ENCODE measurements around the gene PGA4.
"Not testable (repeated sequence)": the region's sequence is repeated elsewhere in the genome, so short reads cannot be mapped to it uniquely, and the experiment has no call there.

Gene PGA4

DNA sequence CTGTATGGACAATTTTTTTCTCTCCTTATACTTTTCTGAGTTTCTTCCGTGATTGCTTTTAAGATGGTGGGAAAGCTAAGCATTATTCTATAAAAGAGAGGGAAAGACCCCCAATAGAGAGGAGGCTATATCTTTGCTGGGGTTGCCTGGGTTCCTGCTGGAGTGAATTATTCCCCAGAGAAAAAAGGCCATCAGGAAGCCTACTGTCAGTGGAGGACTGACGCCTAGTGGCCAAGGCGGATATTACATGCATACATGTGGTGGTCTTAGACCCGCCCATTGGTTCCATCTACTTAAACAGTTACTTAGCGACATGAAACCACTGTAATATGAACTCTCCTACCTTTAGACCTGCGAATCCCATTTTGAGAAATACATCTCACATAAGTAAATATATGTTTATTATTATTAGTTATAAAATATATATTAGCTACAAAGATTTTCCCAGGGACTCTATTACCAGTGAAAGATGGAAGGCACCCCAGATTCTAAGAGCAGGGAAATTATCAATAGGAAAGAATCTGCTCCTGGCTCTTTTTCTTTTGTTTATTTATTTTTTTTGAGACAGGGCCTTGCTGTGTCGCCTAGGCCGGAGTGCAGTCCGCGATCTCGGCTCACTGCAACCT, 34.5 kb upstream of the PGA4 start:
- H3K9ac ChIP-seq (ENCODE audit: low read depth, low read length), result no peak overlapping the region
- no peaks in the 10 kb centered on the region for H3K36me3 ChIP-seq (ENCODE audit: control insufficient read depth, insufficient read depth, low read length)
- no peaks in the 10 kb centered on the region for H3K27me3 ChIP-seq (ENCODE audit: control insufficient read depth, insufficient read depth, low read length)
- no peak overlapping the region for H3K27ac ChIP-seq (ENCODE audit: low read depth, low read length)
- H3K4me1 ChIP-seq (ENCODE audit: control insufficient read depth, insufficient read depth, low read length), result no peaks in the 10 kb centered on the region
- no peak overlapping the region for H3K4me3 ChIP-seq (ENCODE audit: low read depth, low read length)
- H3K9me3 ChIP-seq (ENCODE audit: control insufficient read depth, insufficient read depth, low read length), result no peaks in the 10 kb centered on the region

DNA sequence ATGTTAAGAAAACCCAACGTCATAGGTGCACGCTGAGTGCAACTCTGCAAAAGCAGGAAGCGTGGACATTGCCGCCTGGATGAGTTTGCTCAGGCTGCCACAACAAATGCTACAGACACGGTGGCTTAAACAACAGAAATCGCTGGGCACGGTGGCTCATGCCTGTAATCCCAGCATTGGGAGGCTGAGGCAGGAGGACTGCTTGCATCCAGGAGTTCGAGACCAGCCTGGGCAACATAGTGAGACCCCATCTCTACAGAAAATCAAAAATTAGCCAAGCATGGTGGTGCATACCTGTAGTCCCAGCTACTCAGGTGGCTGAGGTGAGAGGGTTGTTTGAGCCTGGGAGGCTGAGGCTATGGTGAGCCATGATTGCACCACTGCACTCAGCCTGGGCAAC, 32.2 kb upstream of the PGA4 start:
- Histone ChIP-seq H3K4me1 (ENCODE audit: control insufficient read depth, insufficient read depth, low read length) (no peaks in the 10 kb centered on the region), H3K36me3 (ENCODE audit: control insufficient read depth, insufficient read depth, low read length) (no peaks in the 10 kb centered on the region), H3K9ac (ENCODE audit: low read depth, low read length) (no peak overlapping the region), H3K27me3 (ENCODE audit: control insufficient read depth, insufficient read depth, low read length) (no peaks in the 10 kb centered on the region), H3K27ac (ENCODE audit: low read depth, low read length) (no peak overlapping the region), H3K9me3 (ENCODE audit: control insufficient read depth, insufficient read depth, low read length) (no peaks in the 10 kb centered on the region), H3K4me3 (ENCODE audit: low read depth, low read length) (no peak overlapping the region)

DNA sequence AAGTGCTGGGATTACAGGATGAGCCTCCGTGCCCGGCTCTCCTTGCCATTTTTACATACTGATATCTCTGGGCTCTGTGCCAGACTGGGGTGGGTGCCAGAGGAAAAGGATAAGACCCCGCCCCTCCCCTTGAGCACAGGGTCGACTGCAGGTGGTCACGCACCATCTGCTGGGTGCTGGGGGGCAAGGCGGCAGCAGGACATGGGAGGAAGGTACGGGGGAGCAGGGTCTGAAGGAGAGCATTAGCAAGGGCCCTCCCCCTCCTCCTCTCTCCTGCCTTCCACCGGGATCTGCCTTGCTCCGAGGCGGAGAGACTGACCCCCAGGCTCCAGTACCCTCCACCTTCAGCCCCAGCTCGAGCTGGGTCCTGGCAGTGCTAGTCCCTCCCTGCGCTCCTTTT, 28.6 kb upstream of the PGA4 start:
- no peak overlapping the region for H3K4me3 ChIP-seq (ENCODE audit: low read depth, low read length)
- H3K4me1 ChIP-seq (ENCODE audit: control insufficient read depth, insufficient read depth, low read length), result no peaks in the 10 kb centered on the region
- H3K9ac ChIP-seq (ENCODE audit: low read depth, low read length), result no peak overlapping the region
- H3K27me3 ChIP-seq (ENCODE audit: control insufficient read depth, insufficient read depth, low read length), result no peaks in the 10 kb centered on the region
- H3K9me3 ChIP-seq (ENCODE audit: control insufficient read depth, insufficient read depth, low read length), result no peaks in the 10 kb centered on the region
- H3K36me3 ChIP-seq (ENCODE audit: control insufficient read depth, insufficient read depth, low read length), result no peaks in the 10 kb centered on the region
- H3K27ac ChIP-seq (ENCODE audit: low read depth, low read length), result no peak overlapping the region

DNA sequence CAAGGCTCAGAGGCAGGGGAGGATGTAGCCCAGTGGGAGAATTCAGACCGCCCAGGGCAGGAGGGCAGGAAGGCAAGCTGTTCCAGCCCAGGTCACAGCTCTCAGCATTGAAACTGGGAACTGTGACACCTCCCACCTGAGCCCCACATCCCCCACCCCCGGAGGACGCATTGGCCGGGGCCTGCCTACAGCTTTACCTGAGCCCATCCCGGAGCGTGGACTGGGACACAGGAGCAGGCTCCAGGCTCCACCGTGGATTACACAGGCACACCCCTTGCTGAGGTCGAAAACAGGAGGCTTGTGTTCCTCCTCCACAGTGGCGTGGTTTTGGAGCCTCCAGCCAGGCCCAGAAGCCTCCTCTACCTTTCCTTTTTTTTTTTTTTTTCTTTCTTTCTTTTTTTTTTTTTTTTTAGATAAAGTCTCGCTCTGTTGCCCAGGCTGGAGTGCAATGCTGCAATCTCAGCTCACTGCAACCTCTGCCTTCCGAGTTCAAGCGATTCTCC, 27.9 kb upstream of the PGA4 start:
- Histone ChIP-seq H3K27ac (ENCODE audit: low read depth, low read length) (no peak overlapping the region), H3K9ac (ENCODE audit: low read depth, low read length) (no peak overlapping the region), H3K4me3 (ENCODE audit: low read depth, low read length) (no peak overlapping the region), H3K4me1 (ENCODE audit: control insufficient read depth, insufficient read depth, low read length) (no peaks in the 10 kb centered on the region), H3K27me3 (ENCODE audit: control insufficient read depth, insufficient read depth, low read length) (no peaks in the 10 kb centered on the region), H3K9me3 (ENCODE audit: control insufficient read depth, insufficient read depth, low read length) (no peaks in the 10 kb centered on the region), H3K36me3 (ENCODE audit: control insufficient read depth, insufficient read depth, low read length) (no peaks in the 10 kb centered on the region)

DNA sequence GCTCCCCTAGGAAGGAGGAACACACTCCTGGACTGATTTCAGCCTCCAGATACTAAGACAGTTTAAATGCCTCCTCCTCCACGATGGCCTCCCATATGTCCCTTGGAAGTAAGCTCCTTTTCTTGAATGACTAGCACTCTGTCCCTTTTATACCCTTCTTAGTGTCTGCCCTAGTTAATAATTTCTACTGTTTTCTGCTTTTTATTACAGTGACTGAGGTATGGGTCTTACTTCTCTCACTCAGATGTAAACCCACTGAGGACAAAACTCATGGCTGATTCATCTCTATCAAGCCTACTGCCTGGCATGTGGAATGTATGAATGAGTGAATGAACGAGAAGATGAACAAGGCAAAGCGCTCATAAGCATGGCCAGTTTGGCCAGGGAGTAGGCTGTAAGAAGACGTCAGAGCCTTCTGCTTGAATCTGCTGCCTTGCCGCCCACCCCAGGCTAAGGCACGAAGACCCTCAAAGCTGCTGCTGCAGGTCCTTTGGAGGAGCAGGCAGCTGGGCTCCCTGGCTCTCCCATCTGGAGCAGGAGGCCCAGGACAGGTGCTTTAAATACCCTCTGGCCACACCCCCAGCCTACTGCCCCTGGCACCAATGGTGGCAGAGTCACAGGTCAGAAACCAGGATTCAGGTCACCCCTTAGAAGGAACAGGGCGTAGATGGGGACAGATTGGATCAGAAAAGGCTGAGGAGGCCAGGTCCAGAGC, 27.0 kb upstream of the PGA4 start:
- Histone ChIP-seq H3K9ac (ENCODE audit: low read depth, low read length) (no peak overlapping the region), H3K27me3 (ENCODE audit: control insufficient read depth, insufficient read depth, low read length) (no peaks in the 10 kb centered on the region), H3K27ac (ENCODE audit: low read depth, low read length) (no peak overlapping the region), H3K36me3 (ENCODE audit: control insufficient read depth, insufficient read depth, low read length) (no peaks in the 10 kb centered on the region), H3K9me3 (ENCODE audit: control insufficient read depth, insufficient read depth, low read length) (no peaks in the 10 kb centered on the region), H3K4me1 (ENCODE audit: control insufficient read depth, insufficient read depth, low read length) (no peaks in the 10 kb centered on the region), H3K4me3 (ENCODE audit: low read depth, low read length) (no peak overlapping the region)

GRCh38 chr11:61195719-61196118, 26.4 kb upstream of the PGA4 start:
- Histone ChIP-seq H3K9ac (ENCODE audit: low read depth, low read length) (no peak overlapping the region), H3K27me3 (ENCODE audit: control insufficient read depth, insufficient read depth, low read length) (no peaks in the 10 kb centered on the region), H3K27ac (ENCODE audit: low read depth, low read length) (no peak overlapping the region), H3K36me3 (ENCODE audit: control insufficient read depth, insufficient read depth, low read length) (no peaks in the 10 kb centered on the region), H3K9me3 (ENCODE audit: control insufficient read depth, insufficient read depth, low read length) (no peaks in the 10 kb centered on the region), H3K4me3 (ENCODE audit: low read depth, low read length) (no peak overlapping the region), H3K4me1 (ENCODE audit: control insufficient read depth, insufficient read depth, low read length) (no peaks in the 10 kb centered on the region)

DNA sequence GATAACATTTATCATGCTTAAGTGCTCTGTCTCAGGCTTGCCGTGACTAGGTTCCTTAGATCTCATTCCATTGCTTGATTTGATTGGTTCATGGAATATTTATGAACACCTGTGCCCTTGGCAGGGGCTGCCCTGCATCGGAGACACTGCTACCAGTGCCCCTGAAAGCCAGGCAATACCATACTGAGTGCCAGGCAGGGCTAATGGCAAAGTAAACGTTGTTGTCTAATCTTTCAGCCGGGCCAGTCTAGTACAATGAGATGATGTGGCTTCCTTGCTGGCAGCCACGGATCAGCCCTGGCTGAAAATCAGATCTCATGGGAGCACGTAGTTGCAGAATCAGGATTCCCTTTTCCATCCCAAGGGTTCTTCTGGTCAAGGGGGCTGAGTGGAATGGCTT, 23.8 kb upstream of the PGA4 start:
- Histone ChIP-seq H3K36me3 (ENCODE audit: control insufficient read depth, insufficient read depth, low read length) (no peaks in the 10 kb centered on the region), H3K27me3 (ENCODE audit: control insufficient read depth, insufficient read depth, low read length) (no peaks in the 10 kb centered on the region), H3K4me1 (ENCODE audit: control insufficient read depth, insufficient read depth, low read length) (peaks cover 4% of the 10 kb centered on the region; the same call in 1 of the 2 replicates), H3K9me3 (ENCODE audit: control insufficient read depth, insufficient read depth, low read length) (no peaks in the 10 kb centered on the region), H3K27ac (ENCODE audit: low read depth, low read length) (no peak overlapping the region), H3K4me3 (ENCODE audit: low read depth, low read length) (no peak overlapping the region), H3K9ac (ENCODE audit: low read depth, low read length) (no peak overlapping the region)

DNA sequence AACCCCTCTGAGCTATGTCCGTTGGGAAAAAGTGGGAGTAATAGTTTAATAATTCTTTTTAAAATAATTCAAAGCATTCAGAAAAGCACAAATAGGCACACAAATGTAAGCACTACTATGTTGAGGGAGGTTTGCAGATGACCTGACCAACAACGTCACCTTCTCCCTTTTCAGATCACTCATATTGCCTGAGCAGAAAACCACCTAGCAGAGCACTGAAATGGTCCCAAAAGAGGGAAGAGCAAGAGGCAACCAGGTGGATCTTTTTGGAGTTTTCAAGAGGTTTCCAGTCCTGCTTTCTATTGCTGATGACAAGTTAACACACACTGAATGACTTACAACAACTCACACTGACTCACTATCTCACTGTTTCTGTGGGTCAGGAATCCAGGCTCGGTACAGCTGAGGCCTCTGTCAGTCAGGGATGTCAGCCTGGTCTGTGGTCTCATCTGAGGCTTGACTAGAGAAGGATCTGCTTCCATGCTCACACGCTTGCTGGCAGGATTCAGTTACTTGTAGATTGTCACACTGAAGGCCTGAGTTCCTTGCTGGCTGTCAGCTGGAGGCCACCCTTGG, 23.1 kb upstream of the PGA4 start:
- no peaks in the 10 kb centered on the region for H3K36me3 ChIP-seq (ENCODE audit: control insufficient read depth, insufficient read depth, low read length)
- H3K27ac ChIP-seq (ENCODE audit: low read depth, low read length), result no peak overlapping the region
- H3K9me3 ChIP-seq (ENCODE audit: control insufficient read depth, insufficient read depth, low read length), result no peaks in the 10 kb centered on the region
- no peak overlapping the region for H3K4me3 ChIP-seq (ENCODE audit: low read depth, low read length)
- H3K4me1 ChIP-seq (ENCODE audit: control insufficient read depth, insufficient read depth, low read length), result peaks cover 4% of the 10 kb centered on the region; the same call in 1 of the 2 replicates
- no peak overlapping the region for H3K9ac ChIP-seq (ENCODE audit: low read depth, low read length)
- no peaks in the 10 kb centered on the region for H3K27me3 ChIP-seq (ENCODE audit: control insufficient read depth, insufficient read depth, low read length)

- Histone ChIP-seq H3K4me3 (ENCODE audit: low read depth, low read length) (no peak overlapping the region), H3K27me3 (ENCODE audit: control insufficient read depth, insufficient read depth, low read length) (no peaks in the 10 kb centered on the region)
Measured at GRCh38 chr11:61201476-61201875, 20.7 kb upstream of the PGA4 start.

GRCh38 chr11:61202950-61203746, 19.0 kb upstream of the PGA4 start, which contains the start of gene PGA3:
Gene PGA3 (plus strand): TSS chr11:61203515. CDS start chr11:61203565, 50 bp downstream.
- H3K27me3 ChIP-seq (ENCODE audit: control insufficient read depth, insufficient read depth, low read length); H3K27ac ChIP-seq (ENCODE audit: low read depth, low read length); H3K36me3 ChIP-seq (ENCODE audit: control insufficient read depth, insufficient read depth, low read length); H3K9ac ChIP-seq (ENCODE audit: low read depth, low read length); H3K9me3 ChIP-seq (ENCODE audit: control insufficient read depth, insufficient read depth, low read length); H3K4me3 ChIP-seq (ENCODE audit: low read depth, low read length); H3K4me1 ChIP-seq (ENCODE audit: control insufficient read depth, insufficient read depth, low read length): not testable (repeated sequence)

More at GRCh38 chr11:61201476-61201875, 20.7 kb upstream of the PGA4 start:
- no peak overlapping the region for H3K27ac ChIP-seq (ENCODE audit: low read depth, low read length)
- H3K9ac ChIP-seq (ENCODE audit: low read depth, low read length), result no peak overlapping the region
- H3K36me3 ChIP-seq (ENCODE audit: control insufficient read depth, insufficient read depth, low read length), result no peaks in the 10 kb centered on the region
- H3K9me3 ChIP-seq (ENCODE audit: control insufficient read depth, insufficient read depth, low read length), result no peaks in the 10 kb centered on the region
- peaks cover 4% of the 10 kb centered on the region; the same call in 1 of the 2 replicates for H3K4me1 ChIP-seq (ENCODE audit: control insufficient read depth, insufficient read depth, low read length)
